ENCODE data around the gene CHAD. TPM values are rescaled to one million over a fixed set of nuclear protein-coding genes. Genes with fewer than 3 reads are reported as not detected.

The CHAD gene
- total RNA-seq, 2 experiments from 2014 or later: not detected

DNA sequence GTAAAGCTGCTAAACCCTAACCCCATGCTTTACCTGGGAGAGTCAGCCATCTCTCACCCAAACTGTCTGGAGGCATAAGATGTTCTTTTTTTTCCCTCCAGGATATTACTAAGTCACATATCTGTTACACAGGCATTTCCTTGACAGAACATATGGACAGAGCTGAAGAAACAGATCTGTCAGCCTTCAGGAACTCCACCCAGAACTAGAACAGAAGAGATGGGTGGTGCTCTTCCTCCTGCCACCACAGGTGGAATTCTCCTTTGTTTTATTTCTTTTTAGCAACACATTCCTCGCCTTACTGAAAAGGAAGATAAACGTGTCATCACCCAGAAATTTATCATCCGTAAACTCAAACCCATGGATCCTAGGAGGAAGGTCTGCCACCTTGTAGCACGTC is 48.3 kb upstream of the CHAD start:
- Histone ChIP-seq H2AFZ (ENCODE audit: low read length) (no peak overlapping the region), H3K79me2 (ENCODE audit: insufficient read depth, low read depth, low read length) (no peaks in the 10 kb centered on the region), H3K4me1 (ENCODE audit: insufficient read depth, low read length, poor library complexity, severe bottlenecking) (no peaks in the 10 kb centered on the region), H3K9me2 (ENCODE audit: insufficient read depth, low read length) (no peaks in the 10 kb centered on the region), H4K20me1 (ENCODE audit: insufficient read depth, low read length) (no peaks in the 10 kb centered on the region), H3K9me3 (ENCODE audit: low read length) (no peaks in the 10 kb centered on the region), H3K4me3 (ENCODE audit: low read depth, low read length, poor library complexity, severe bottlenecking) (no peak overlapping the region), H3K27ac (ENCODE audit: low read depth, low read length, poor library complexity, severe bottlenecking) (no peak overlapping the region), H3K4me2 (ENCODE audit: low read length) (no peak overlapping the region), H3K36me3 (ENCODE audit: insufficient read depth, low read length) (no peaks in the 10 kb centered on the region)
- intact Hi-C loops (cut with micrococcal nuclease; ENCODE audit: unreplicated experiment): no loop called here
- TF ChIP-seq, protein P1, sequence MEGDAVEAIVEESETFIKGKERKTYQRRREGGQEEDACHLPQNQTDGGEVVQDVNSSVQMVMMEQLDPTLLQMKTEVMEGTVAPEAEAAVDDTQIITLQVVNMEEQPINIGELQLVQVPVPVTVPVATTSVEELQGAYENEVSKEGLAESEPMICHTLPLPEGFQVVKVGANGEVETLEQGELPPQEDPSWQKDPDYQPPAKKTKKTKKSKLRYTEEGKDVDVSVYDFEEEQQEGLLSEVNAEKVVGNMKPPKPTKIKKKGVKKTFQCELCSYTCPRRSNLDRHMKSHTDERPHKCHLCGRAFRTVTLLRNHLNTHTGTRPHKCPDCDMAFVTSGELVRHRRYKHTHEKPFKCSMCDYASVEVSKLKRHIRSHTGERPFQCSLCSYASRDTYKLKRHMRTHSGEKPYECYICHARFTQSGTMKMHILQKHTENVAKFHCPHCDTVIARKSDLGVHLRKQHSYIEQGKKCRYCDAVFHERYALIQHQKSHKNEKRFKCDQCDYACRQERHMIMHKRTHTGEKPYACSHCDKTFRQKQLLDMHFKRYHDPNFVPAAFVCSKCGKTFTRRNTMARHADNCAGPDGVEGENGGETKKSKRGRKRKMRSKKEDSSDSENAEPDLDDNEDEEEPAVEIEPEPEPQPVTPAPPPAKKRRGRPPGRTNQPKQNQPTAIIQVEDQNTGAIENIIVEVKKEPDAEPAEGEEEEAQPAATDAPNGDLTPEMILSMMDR (conservative IDR thresholded peaks at IDR 0.05; ENCODE audit: low read length): no peak
- no peak for TF ChIP-seq EZH2phosphoT487 (IDR thresholded peaks at IDR 0.05; ENCODE audit: borderline replicate concordance, low read depth, low read length)
- POLR2A ChIA-PET: interaction anchor here (1.3 kb wide), 1 partner anchor 12 kb away, joined by 3 read pairs; no protein-coding TSS in a partner anchor
- no TSS peak for BruUV-seq (replicated peaks)
- CTCF ChIA-PET (ENCODE audit: unreplicated experiment): no interaction called here
- no peak for DNase-seq (ENCODE audit: low spot score)

DNA sequence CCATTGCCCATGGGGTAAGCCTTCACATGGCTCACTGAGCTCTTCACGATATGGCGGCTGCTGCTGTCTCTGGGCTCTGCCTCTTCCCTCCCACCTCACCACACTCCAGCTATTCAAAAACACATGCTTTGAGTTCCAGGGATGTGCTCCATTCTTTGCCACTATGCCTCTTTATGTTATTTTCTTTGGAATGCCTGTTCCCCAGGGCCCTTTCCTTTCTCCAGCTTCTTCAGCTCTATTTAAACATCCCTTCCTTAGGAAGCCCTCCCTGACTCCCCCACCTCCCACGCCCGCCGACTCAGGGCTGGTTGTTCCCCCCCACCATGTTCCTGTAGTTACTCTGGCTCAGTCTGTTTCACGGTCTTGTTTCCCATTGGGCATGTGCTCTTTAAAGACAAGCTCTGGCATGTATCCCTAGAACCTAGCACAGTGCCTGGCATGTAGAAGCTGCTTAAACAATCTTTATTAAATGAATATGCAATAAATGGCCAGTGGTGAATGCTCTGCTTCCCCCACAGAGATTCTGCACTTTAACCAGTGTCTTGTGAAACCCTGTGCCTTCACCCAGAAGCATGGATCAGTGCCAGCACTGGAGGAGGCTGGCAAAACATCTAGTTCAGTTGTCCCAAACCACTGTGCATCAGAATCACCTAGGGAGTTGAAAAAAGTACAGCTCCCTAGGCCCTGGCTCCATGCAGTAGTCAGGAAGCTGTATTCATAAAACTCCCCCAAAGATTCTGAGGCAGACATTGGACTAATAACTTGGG is 46.4 kb upstream of the CHAD start:
- no peak for DNase-seq (ENCODE audit: low spot score)
- BruUV-seq (replicated peaks): no TSS peak
- H3K9me2 ChIP-seq (ENCODE audit: insufficient read depth, low read length): no peaks in the 10 kb centered on the region
- H2AFZ ChIP-seq (ENCODE audit: low read length): no peak overlapping the region
- H3K4me1 ChIP-seq (ENCODE audit: insufficient read depth, low read length, poor library complexity, severe bottlenecking): no peaks in the 10 kb centered on the region
- H3K79me2 ChIP-seq (ENCODE audit: insufficient read depth, low read depth, low read length): no peaks in the 10 kb centered on the region
- no peak overlapping the region for H3K4me2 ChIP-seq (ENCODE audit: low read length)
- no peaks in the 10 kb centered on the region for H3K36me3 ChIP-seq (ENCODE audit: insufficient read depth, low read length)
- ChIA-PET CTCF (ENCODE audit: unreplicated experiment) (no interaction called here), POLR2A (no interaction called here)
- no peaks in the 10 kb centered on the region for H4K20me1 ChIP-seq (ENCODE audit: insufficient read depth, low read length)
- H3K9me3 ChIP-seq (ENCODE audit: low read length): no peaks in the 10 kb centered on the region
- intact Hi-C loops (cut with micrococcal nuclease; ENCODE audit: unreplicated experiment): no loop called here
- TF ChIP-seq, protein P1 (conservative IDR thresholded peaks at IDR 0.05; ENCODE audit: low read length): no peak
- TF ChIP-seq EZH2phosphoT487 (IDR thresholded peaks at IDR 0.05; ENCODE audit: borderline replicate concordance, low read depth, low read length): no peak
- no peak overlapping the region for H3K4me3 ChIP-seq (ENCODE audit: low read depth, low read length, poor library complexity, severe bottlenecking)
- no peak overlapping the region for H3K27ac ChIP-seq (ENCODE audit: low read depth, low read length, poor library complexity, severe bottlenecking)

DNA sequence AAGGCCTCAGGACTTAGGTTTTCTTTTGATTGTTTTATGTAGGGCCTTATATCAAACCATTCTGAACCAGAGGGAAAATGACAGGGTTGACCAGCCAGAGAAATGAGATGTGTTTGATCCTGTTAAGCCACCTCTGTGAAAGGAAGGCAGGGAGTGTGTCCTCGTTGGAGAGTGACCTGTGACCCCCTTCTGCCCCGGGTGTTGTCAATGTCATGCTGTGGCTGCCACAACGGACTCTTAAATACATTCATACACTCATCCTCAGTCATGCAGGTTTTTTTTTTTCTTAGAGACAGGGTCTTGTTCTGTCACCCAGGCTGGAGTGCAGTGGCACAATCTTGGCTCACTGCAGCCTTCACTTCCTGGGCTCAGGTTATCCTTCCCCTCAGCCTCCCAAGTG is 45.7 kb upstream of the CHAD start:
- Histone ChIP-seq H3K9me3 (ENCODE audit: low read length) (no peaks in the 10 kb centered on the region), H3K27ac (ENCODE audit: low read depth, low read length, poor library complexity, severe bottlenecking) (no peak overlapping the region), H3K9me2 (ENCODE audit: insufficient read depth, low read length) (no peaks in the 10 kb centered on the region), H3K4me3 (ENCODE audit: low read depth, low read length, poor library complexity, severe bottlenecking) (no peak overlapping the region), H3K79me2 (ENCODE audit: insufficient read depth, low read depth, low read length) (no peaks in the 10 kb centered on the region), H3K4me2 (ENCODE audit: low read length) (no peak overlapping the region), H3K4me1 (ENCODE audit: insufficient read depth, low read length, poor library complexity, severe bottlenecking) (no peaks in the 10 kb centered on the region), H2AFZ (ENCODE audit: low read length) (no peak overlapping the region), H3K36me3 (ENCODE audit: insufficient read depth, low read length) (no peaks in the 10 kb centered on the region), H4K20me1 (ENCODE audit: insufficient read depth, low read length) (no peaks in the 10 kb centered on the region)
- ChIA-PET CTCF (ENCODE audit: unreplicated experiment) (no interaction called here), POLR2A (no interaction called here)
- intact Hi-C loops (cut with micrococcal nuclease; ENCODE audit: unreplicated experiment): no loop called here
- DNase-seq (ENCODE audit: low spot score): no peak
- no peak for TF ChIP-seq EZH2phosphoT487 (IDR thresholded peaks at IDR 0.05; ENCODE audit: borderline replicate concordance, low read depth, low read length)
- TF ChIP-seq, protein P1 (conservative IDR thresholded peaks at IDR 0.05; ENCODE audit: low read length): no peak
- no TSS peak for BruUV-seq (replicated peaks)
